UCSD-AML1 (cell line): ENCODE data around the gene MYO5C.
A peak's percentile ranks its signal among the peaks of the same experiment; 100 is the strongest.
"Not testable (repeated sequence)": the region's sequence is repeated elsewhere in the genome, so short reads cannot be mapped to it uniquely, and the experiment has no call there.

ENCODE experiments used
- DNase-seq: peaks from one replicate; lab custom pipeline; 2025; ENCODE audit not compliant: unreplicated experiment; lab: John Stamatoyannopoulos, UW

The MYO5C gene

DNA sequence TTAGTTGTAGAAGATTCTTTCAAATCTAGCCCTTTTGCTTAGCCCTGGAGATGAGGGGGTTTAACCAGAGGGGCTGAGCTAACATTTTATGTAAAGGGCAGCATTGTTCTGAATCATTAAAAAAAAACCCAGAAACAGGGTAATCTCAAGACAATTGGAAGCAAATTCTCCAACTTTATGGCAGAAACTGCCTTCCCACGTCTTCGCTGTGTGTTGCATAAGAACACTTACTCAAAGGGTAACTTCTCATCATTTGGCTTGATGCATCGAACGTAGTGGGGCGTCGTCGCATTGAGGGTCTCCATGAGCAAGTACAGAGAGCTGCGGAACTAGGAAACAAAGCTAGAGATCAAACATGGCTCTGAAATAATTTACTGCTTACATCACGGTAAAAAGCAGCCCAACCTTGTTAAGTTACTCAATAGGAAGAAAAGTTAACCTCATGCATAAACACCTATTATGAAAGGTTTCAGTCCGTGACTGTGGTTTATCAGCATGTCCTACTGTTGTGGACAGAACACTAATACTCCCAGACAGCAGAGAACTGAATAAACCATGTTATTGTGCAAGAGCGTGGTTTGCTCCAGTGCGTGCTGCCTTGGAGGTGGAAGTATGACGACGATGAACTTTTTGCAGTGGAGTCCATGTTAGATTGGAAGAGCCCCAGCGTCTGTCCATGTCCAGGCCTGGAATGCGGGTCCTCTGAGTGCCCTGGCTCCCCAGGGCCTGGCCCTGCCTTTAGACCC is 48.7 kb downstream of the MYO5C start:
- peak; percentile 19 for DNase-seq

DNA sequence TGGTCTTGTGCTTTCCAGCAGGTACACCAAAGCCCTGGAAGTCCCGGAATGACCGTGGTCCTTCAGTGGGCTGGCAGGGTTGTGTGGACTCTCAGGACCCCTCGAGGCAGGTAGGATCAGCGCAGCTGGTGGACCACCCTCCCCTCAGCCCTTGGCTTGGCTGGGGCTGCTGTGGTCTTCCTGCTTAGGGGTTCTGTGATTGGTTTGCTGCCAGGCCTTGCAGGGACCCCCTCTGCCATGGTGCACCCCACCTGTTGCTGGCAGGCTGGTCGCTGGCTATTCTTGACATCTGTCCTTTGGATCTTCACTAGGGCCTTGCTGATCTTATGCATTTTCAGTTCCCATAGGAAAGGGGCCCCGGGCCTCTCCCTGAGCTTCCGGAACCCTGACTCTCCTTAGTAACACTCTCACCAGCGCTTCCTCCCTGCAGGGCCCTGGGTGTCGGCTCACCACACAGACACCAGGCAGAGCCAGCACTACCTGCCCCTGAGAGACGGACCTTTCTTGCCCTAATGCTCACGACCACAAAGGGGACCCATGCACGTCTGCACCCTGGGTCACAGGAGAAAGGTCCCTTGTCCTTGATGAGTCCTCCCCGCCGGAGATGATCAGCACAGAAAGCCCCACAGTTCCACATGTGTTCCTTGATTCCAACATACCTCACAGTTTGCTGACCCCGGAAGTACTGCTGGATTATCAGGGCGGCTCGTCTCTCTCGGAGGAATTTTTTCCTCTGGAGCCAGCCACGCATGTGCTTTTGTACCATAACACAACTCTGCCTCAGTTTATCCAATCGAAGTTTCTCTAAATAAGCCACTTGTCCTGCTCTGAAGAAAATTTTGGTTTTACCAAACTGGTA is 51.7 kb downstream of the MYO5C start:
- DNase-seq, result no peak

DNA sequence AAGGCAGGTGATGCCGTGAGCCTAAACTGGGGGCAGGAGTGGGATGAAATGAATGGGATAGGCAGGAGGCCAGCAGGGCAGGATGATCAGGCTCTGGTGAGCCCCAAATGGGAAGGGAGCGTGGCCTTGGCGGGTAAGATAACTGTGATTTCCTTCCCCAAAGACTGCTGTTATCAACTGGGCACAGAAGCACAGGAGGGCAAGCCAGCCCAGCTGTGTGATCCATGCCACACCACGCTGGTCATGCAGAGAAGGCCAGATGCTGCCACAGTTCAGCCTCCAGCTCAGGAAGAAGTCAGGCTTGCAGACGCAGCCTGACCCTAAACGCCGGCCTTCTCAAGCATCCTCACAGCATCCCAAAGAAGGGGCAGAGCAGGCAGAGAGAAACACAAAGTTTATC is 52.3 kb downstream of the MYO5C start:
- DNase-seq, result peak; percentile 39

DNA sequence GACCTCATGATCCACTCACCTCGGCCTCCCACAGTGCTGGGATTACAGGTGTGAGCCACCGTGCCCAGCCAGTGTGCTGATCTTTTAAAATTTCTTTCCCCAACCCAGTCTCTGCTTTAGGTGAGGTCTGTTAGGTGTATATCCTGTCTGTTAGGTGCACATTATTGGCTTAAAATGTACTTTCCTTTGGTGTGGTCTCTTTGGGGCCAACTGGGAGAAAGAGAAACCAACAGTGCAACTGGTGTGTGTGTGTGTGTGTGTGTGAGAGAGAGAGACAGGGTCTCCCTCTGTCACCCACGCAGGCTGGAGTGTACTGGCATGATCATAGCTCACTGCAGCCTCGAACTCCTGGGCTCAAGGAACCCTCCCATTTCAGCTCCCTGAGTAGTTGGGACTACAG is 54.1 kb downstream of the MYO5C start:
- DNase-seq, result no peak

DNA sequence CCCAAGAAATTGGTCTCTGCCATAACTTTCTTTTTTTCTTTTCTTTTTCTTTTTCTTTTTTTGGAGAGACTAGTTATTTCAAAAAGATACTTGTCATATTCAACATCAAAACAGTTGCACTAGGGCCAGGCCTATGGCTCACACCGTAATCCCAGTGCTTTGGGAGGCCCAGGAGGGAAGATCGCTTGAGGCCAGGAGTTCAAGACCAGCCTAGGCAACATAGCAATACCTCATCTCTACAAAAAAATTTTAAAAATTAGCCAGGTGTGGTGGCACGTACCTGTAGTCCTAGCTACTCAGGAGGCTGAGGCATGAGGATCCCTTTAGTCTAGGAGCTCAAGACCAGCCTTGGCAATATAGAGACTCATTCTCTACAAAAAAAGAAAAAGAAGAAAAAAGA is 55.4 kb downstream of the MYO5C start:
- no peak for DNase-seq

DNA sequence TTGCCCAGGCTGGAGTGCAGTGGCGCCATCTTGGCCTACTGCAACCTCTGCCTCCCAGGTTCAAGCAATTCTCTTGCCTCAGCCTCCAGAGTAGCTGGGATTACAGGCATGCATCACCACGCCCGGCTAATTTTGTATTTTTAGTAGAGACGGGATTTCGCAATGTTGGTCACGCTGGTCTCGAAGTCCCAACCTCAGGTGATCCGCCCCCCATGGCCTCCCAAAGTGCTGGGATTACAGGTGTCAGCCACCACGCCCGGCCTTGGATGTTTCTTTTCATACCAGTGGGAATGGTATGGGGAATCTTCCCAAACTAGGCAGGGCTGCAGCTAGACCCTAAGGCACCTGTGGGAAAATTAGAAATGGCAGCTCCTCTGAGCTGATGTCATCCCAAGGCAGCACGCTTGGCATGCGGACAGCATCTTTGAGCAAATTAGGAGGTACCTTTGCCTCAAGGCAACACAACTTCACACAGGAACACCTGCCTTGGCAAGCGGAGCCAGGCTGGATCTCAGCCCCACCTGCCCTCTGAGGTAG is 56.5 kb downstream of the MYO5C start:
- not testable (repeated sequence) for DNase-seq

DNA sequence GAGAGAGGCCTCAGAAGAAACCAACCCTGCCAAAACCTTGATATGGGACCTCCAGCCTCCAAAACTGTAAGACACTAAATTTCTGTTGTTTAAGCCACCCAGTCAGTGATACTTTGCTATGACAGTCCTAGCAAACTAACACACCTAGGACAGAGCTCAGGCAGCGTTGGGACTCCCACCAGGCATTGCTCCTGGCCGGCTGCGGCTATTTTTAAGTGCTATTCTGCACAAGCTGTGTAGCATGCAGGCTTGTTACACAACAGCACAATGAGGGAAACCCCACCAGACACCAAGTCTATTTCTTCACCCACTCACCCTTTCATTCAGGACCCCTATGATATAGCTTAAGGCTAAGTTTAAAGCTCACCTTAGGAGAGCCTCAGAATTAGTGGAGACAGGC is 57.5 kb downstream of the MYO5C start:
- DNase-seq, result no peak

DNA sequence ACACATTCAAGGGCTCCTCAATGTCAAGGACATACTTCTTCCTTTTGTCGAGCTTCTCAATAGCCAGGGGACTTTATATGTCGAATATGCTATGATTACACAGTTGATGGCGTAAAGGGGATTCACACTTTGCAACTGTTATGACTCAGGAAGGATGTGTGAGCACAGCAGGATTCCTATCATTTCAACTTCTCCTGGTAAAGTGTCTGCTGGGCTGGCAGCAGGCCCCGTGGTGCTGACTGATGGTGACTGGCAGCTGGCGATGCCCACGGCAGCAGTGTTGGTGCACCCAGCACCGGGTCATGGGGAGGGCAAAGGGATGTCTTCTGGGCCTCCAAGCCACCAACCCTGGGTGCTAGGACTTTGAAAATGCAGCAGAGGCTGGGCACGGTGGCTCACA is 59.6 kb downstream of the MYO5C start:
- no peak for DNase-seq

DNA sequence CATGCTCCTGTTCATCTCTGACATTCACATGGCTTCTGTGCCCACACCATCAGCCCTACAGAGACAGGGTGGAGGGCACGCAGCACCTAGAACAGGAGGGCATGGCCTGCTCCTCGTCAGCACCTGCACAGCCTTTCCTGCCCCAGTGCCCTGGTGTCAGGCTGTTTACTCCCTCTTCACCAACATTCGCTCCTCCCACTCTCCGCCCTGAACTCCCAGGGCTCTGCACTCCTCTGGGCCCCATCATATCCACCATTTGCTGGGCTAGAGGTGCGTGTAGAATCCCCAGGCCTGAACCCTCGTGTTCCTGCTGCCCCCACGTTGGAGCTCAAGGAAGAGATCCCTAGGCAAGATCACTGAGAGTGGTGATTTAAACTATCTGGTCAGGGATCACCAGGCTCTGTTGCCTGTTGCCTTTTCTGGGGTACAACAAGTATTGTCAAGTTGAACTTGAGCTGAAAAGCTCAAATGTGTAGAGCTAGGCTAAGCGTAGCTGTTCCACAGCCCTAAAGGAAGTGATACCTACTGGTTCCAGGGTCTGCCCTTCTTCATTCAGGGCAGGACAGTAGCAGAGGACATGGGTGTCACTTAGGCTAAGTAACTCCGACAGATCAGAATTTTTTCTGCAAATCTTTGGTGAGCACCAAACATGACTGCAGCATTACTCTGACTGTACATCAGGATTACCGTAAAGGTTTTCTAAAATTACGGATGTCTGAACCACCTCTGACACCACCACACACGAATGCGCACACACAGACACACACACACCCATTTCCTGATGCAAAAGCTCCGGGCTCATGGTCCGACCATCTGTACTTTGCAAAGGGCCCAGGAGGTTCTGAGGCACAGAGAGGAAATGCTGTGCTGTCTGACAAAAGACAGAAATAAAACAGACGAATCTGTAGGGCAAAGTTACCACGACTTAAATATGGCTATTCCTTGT is 60.7 kb downstream of the MYO5C start:
- no peak for DNase-seq

DNA sequence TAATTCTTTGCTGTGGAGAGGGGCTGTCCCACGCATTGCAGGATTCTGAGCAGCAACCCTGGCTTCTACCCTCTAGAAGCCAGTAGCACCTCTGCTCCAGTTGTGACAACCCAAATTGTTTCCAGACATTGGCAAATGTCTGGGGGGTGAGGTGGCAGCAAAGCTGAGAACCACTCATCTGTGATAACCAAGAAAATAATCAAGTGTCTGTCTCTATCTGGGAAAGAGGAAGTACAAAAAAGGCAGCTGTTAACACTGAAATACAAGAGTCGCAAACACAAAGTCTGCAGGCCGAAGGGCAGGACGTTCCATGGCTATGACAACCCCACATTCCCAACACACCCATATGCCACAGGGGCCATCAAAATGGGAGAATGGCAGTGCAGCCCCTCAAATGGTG is 62.2 kb downstream of the MYO5C start:
- DNase-seq, result no peak

DNA sequence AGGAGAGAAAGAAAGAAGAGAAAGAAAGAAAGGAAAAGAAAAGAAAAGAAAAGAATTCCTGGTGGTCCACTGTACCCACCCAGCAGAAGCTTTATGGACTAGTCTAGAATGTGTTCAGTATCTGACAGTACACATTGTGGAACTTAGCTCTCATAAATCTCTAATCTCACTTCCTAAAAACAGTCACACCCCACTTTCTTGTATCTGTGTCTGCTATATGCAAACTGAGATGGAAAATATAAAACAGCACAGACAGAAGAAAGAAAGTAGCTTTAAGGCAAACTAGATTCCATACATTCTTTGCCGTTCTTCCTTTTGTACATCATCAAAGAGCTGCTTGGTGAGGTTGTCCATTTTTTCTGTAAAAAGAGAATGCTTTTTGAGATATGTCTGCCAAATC is 63.3 kb downstream of the MYO5C start:
- no peak for DNase-seq

DNA sequence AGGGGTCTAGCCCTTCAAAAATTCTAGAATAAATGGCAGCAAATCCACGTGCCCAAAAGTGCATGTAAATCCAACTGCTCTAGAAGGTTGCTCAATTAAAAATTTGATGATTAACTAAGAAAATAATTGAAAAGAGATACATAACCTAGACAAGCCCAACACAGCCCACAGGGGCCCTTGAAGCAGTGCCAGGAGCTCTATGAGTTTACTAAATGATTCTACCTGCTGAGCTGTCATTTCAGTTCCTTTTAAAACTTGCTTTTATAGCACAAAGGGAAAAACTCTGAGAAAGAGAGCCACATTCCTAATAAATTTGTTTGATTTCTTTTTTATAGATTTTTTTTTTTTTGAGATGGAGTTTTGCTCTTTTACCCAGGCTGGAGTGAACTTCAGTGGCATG is 65.5 kb downstream of the MYO5C start:
- no peak for DNase-seq

DNA sequence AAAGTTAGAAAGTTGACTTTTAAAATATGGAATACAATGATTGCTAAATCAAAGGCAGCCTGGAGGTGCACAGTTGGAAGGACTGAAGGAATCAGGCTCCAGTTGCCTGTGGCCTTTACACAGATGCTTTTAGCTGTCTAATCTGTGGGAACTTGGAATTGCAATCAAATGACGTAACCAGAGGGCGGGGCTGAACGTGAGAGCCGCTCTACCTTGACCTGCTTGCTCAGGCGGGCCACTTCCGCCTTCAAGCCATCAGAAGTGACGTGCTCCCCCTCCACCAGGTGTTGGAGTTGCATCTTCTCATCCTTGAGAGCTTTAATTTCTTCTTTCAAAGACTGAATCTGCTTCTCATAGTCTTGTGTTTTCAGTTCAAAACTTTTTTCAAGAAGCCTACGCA is 66.7 kb downstream of the MYO5C start:
- DNase-seq, result no peak

DNA sequence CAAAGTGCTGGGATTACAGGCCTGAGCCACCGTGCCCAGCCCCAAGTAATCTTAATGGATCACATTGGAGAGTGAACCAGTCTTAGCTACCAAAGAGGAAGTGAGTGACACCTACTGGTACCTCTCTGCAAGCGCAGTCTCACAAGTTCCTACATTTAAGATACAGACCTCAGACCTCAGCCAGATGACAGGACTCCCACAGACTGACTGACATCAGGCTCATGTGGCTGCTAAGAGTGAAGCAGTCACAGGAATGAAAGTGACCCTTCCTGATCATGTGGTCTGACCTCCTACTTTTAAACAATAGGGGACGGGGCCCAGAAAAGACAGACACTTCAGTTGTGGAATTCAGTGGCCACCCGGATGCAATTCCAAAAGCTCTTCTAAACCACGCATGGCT is 68.1 kb downstream of the MYO5C start:
- peak; percentile 58 for DNase-seq

DNA sequence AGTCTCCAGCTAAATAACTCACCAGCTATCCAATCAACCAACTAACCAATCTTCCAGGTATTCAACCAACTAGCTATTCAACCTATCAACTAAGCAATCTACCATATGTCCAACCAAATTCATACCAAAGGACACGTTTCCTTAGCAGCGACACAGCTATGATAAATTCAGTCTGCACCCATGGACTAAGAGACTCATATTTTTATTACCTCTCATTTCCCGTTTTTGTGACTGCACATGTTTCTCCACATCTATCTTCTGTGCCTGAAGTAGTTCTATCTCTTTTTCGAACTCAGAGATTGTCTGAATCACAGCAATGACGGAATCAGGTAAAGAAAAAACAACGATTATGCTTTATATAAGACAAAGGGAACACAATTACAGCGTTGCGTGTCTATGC is 70.4 kb downstream of the MYO5C start:
- DNase-seq, result no peak

DNA sequence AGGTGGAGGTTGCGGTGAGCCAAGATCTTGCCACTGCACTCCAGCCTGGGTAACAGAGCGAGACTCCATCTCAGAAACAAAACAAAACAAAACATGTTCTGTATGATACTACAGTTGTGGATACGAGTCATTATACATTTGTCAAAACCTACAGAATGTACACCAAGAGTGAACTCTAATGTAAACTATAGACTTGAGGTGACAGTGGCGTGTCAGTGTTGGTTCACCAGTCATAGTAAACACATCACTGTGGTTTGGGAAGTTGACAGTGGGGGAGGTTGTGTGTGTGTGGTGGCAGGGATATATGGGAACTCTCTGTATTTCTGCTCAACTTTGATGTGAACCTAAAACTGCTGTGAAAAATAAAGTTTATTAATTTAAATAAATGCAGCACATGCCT is 71.4 kb downstream of the MYO5C start:
- peak; percentile 32 for DNase-seq

DNA sequence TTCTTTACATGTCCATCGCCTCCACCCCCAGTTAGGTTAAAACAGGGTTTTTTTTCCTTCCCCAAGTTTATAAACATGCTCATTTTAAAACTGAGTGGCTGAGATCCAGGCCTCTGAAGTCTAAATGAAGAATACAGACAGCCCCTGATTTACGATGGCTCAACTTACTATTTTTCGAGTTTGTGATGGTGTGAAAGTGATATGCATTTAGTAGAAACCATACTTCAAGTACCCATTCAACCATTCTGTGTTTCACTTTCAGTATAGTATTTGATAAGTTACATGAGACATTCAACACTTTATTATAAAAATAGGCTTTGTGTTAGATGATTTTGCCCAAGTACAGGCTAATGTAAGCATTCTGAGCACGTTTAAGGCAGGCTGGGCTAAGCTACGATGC is 73.9 kb downstream of the MYO5C start:
- no peak for DNase-seq

DNA sequence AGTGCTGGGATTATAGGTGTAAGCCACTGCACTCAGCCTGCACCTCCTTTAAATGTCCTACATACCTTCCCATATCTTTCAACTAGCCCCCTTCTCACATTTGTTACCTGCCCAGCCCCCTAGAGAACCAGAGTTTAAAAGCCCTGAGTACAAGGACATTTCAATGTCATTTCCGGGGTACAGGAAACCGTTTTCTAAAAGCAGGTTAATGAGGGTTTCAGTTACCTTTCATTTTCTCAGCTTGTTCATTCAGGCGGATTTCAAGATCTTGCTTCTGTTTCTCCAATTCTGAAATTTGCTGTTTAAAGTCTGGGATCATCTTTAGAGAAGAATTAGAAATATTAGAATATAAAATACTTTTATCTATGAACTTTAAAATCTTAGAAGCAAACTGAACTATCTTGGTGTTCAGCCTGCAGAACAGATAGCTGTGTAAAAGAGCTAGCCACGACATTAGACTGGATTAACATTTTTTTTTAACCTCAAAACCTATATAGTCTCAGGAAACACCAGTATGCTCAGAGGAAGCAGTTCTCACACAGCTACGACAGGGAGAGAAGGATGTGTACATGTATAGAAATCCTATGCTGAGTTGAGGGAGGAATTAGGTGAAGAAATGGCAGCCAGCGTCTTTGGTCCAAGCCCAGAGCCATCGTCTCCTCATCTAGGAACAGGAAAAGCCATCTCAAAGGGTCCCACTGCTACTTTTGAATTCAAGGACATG is 74.5 kb downstream of the MYO5C start:
- DNase-seq, result no peak

DNA sequence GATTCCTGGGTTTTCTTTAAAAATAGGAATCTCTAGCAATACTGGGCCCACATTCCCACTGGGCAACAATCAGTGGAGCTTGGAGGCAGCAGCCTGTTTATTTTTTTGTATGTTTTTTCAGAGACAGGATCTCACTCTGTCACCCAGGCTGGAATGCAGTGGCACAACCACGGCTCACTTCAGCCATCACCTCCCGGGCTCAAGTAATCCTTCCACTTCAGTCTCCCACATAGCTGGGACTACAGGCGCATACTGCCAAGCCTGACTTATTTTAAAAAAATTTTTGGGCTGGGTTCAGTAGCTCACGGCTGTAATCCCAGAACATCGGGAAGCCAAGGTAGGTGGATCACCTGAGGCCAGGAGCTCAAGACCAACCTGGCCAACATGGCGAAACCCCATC is 75.4 kb downstream of the MYO5C start:
- no peak for DNase-seq

DNA sequence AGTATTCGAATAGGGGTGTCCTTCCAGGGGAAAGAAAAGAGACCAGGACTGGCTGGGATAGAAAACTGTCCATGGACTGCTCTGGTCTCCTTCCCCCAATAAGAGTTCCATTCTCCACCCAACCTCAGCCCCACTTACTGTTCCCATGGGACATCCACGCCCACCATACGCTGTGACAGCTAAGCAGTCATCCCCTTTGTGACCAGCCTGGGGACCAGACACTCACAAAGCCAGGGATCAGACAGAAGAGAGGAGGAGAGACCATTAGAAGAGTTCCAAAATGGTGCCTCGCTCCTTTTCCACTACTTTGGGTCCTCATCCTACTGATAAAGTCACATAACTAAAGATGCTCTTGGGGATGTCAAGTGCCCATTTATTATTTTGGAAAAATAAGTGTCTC is 76.8 kb downstream of the MYO5C start:
- no peak for DNase-seq

DNA sequence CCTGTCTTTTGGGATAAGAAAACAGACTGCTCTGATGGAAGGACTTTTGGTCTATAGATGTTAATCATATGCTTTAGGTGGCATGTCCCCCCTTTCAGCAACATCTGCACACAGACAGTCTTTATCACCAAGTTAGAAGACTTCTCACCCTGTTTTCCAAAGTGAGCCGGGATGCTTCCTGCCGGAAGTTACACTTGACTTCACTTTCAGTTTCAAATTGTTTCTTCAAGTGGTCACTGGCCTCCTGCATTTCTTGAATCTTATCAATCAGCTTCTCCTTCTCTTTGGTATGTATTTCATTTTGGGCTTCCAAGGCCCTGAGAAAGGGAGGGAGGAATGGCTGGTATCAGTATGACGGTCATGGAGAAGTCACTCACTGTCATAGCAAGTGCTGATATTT is 77.2 kb downstream of the MYO5C start:
- DNase-seq, result no peak
